NCI-H1930 (cell line): ENCODE measurements around the gene TRIOBP.
"Not testable (repeated sequence)": the region's sequence is repeated elsewhere in the genome, so short reads cannot be mapped to it uniquely, and the experiment has no call there.

Experiments
- DNase-seq, 2 experiments: peaks; one replicate each; lab custom pipeline; 2025; lab: John Stamatoyannopoulos, UW

TRIOBP gene

GRCh38 chr22:37777122-37777687 lies 80.4 kb downstream of the TRIOBP start:
- DNase-seq: no peak

- no peak for DNase-seq
These were observed 81.6 kb downstream of the TRIOBP start for GRCh38 chr22:37778370-37779009.

GRCh38 chr22:37781434-37782059 lies 84.7 kb downstream of the TRIOBP start:
- DNase-seq: no peak

GRCh38 chr22:37782340-37783168 lies 85.7 kb downstream of the TRIOBP start:
- no peak for DNase-seq

- DNase-seq: no peak
These were observed 88.1 kb downstream of the TRIOBP start for GRCh38 chr22:37784829-37785495.

- no peak for DNase-seq
These were observed 93.4 kb downstream of the TRIOBP start for GRCh38 chr22:37790234-37790633.

- no peak for DNase-seq
These were observed 95.6 kb downstream of the TRIOBP start for GRCh38 chr22:37792494-37792893.

- DNase-seq: no peak
These were observed 97.5 kb downstream of the TRIOBP start for GRCh38 chr22:37794376-37794775.

- no peak for DNase-seq
These were observed 99.2 kb downstream of the TRIOBP start for GRCh38 chr22:37796079-37796478.

GRCh38 chr22:37797259-37797658 lies 100.4 kb downstream of the TRIOBP start:
- not testable (repeated sequence) for DNase-seq

GRCh38 chr22:37797874-37798500 lies 101.1 kb downstream of the TRIOBP start:
- no peak for DNase-seq

GRCh38 chr22:37799979-37800378 lies 103.1 kb downstream of the TRIOBP start:
- not testable (repeated sequence) for DNase-seq

- DNase-seq: no peak
These were observed 105.1 kb downstream of the TRIOBP start for GRCh38 chr22:37801946-37802309.

GRCh38 chr22:37802310-37803194 lies 105.7 kb downstream of the TRIOBP start:
- DNase-seq: peak; percentile 73 to 76

GRCh38 chr22:37803195-37803638 lies 106.4 kb downstream of the TRIOBP start:
- peak; percentile 63 to 75 for DNase-seq

- DNase-seq: peak in 1 of 2 experiments; percentile 75
These were observed 106.9 kb downstream of the TRIOBP start for GRCh38 chr22:37803639-37804351.

GRCh38 chr22:37804352-37804880 lies 107.6 kb downstream of the TRIOBP start:
- DNase-seq: no peak

- peak; percentile 45 to 85 for DNase-seq
These were observed 108.3 kb downstream of the TRIOBP start for GRCh38 chr22:37804881-37805809.
